ENCODE data around the gene DENND5A.
A peak's percentile ranks its signal among the peaks of the same experiment; 100 is the strongest.
"Not testable (repeated sequence)": the region's sequence is repeated elsewhere in the genome, so short reads cannot be mapped to it uniquely, and the experiment has no call there.

The DENND5A gene

DNA sequence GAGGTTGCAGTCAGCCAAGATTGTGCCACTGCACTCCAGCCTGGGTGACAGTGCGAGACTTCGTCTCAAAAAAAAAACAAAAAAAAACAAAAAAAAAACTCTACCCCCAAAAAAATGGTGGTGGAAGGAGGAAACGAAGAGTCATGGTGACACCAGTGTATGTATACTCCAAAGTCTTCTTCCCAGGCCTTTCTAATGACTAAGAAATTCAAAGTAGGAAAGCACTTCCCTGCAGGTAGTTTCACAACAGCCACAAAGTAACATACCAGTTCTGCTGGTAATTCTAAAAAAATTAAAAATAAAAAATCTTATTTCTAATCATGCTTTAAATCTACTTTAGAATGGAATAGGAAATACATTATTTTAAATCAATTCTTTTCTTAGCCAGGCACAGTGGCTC lies 72.6 kb downstream of the DENND5A start:
- H3K36me3 Mint-ChIP-seq (ENCODE audit: insufficient read depth) = peaks cover 2% of the 10 kb centered on the region
- no peaks in the 10 kb centered on the region for H3K9me3 Mint-ChIP-seq
- H3K27me3 Mint-ChIP-seq = no peaks in the 10 kb centered on the region
- DNase-seq (no peak), ATAC-seq (replicated peaks) (no peak)
- no peaks in the 10 kb centered on the region for H3K4me1 Mint-ChIP-seq (ENCODE audit: low read depth in 2 of 2)
- no peak overlapping the region for H3K27ac Mint-ChIP-seq
- H3K4me3 Mint-ChIP-seq = no peak overlapping the region

DNA sequence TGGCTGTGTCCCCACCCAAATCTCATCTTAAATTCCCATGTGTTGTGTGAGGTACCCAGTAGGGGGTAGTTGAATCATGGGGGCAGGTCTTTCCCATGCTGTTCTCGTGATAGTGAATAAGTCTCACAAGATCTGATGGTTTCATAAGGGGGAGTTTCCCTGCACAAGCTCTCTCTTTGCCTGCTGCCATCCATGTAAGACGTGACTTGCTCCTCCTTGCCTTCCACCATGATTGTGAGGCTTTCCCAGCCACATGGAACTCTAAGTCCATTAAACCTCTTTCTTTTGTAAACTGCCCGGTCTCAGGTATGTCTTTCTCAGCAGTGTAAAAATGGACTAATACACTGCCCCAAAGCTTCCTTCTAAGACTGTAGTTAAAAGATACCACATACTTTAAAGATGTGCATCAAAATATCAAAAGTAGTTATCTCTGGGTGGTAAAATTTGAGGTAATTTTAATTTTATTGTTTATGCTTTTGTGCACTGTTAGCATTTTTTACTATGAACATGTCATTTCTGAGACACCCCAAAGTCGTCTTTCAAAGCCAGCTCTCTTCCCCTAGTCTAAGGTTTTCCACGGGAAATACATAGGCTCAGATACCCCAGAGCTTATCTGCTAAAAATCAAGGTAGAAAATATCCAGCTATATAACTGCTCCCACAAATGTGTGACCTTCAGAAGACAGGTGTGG lies 74.7 kb downstream of the DENND5A start:
- not testable (repeated sequence) for H3K27me3 Mint-ChIP-seq; H3K4me3 Mint-ChIP-seq; H3K9me3 Mint-ChIP-seq; ATAC-seq (replicated peaks); H3K4me1 Mint-ChIP-seq (ENCODE audit: low read depth in 2 of 2); H3K27ac Mint-ChIP-seq; DNase-seq; H3K36me3 Mint-ChIP-seq (ENCODE audit: insufficient read depth)

DNA sequence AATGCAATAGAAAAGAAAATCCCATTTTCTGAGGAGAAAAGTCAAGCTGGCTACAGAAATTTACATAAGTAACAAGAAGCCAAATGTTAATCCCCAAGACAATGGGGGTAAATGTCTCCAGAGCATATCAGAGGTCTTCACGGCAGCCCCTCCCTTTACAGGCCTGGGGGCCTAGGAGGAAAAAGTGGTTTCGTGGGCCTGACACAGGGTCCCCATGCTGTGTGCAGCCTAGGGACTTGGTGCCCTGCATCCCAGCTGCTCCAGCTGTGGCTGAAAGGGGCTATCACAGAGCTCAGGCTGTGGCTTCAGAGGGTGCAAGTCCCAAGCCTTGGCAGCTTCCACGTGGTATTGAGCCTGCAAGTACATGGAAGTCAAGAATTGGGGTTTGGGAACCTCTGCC lies 76.3 kb downstream of the DENND5A start:
- not testable (repeated sequence) for H3K4me3 Mint-ChIP-seq; H3K36me3 Mint-ChIP-seq (ENCODE audit: insufficient read depth); ATAC-seq (replicated peaks); DNase-seq; H3K27ac Mint-ChIP-seq; H3K27me3 Mint-ChIP-seq; H3K4me1 Mint-ChIP-seq (ENCODE audit: low read depth in 2 of 2); H3K9me3 Mint-ChIP-seq

DNA sequence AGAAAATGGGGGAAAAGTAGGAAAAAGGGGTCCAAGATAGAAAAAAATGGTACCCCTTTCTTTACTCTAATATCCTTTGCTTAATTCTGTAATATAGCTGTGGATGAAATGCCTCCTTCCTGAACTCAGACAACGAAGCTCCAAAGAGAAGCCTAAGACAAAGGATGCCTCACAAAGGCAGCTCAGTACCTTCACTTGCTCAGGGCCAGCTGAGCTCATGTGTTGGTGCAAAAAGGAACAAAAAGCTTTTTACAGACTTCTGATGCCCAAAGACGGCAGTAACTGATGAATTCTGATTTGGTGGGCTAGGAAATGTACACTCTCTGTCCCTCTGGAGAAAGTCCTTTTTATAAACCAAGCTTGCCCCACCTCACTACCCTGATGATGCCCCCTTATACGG lies 77.5 kb downstream of the DENND5A start:
- H3K9me3 Mint-ChIP-seq = no peaks in the 10 kb centered on the region
- H3K27me3 Mint-ChIP-seq = no peaks in the 10 kb centered on the region
- no peaks in the 10 kb centered on the region for H3K4me1 Mint-ChIP-seq (ENCODE audit: low read depth in 2 of 2)
- ATAC-seq (replicated peaks) (no peak), DNase-seq (no peak)
- peaks cover 2% of the 10 kb centered on the region for H3K36me3 Mint-ChIP-seq (ENCODE audit: insufficient read depth)
- no peak overlapping the region for H3K4me3 Mint-ChIP-seq
- H3K27ac Mint-ChIP-seq = peak overlapping the region in 1 of 2 donors; percentile 14

DNA sequence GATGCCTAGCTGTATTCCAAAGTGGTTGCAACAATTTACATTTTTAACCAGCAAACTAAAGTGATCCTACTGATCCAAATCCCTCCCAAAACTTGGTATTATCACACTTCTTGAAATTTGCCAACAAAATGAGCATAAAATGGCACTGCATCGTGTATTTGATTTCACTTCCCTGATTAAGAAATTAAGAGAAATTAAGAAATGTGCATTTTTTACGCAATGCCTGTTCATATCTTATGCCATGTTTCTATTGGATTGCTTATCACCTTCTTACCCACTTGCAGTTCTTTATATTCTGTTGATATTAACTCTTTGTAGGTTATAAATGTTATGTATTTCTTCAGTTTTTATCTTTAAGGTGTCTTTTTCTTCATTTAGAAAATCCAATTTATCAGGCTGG lies 80.6 kb downstream of the DENND5A start:
- Mint-ChIP-seq H3K4me3 (no peak overlapping the region), H3K36me3 (ENCODE audit: insufficient read depth) (no peaks in the 10 kb centered on the region), H3K4me1 (ENCODE audit: low read depth in 2 of 2) (no peaks in the 10 kb centered on the region), H3K27me3 (no peaks in the 10 kb centered on the region), H3K9me3 (no peaks in the 10 kb centered on the region), H3K27ac (no peak overlapping the region)
- ATAC-seq (replicated peaks) = no peak
- DNase-seq = no peak

DNA sequence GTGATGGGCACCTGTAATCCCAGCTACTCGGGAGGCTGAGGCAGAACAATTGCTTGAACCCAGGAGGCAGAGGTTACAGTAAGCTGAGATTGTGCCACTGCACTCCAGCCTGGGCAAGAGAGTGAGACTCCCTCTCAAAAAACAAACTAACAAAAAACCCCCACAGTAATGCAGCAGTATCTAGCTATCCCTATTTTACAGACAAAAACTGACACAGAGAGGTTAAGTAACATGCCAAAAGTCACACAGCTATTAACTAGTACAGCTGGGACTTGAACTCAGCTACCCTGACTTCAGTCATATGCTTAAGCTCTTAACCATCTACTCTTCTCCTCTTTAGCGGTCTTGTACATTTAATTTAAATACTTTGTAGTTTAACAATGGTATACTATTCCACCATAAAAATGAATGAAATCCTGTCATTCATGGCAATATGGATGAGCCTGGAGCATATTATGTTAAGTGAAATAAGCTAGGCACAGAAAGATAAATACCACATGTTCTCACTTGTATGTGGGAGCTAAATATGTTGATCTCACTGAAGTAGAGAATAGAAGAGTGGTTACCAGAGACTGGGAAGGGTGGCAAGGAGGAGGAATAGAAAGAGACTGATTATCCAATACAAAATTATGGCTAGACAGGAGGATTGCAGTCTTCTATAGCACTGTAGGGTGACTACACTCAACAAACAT lies 82.8 kb downstream of the DENND5A start:
- H3K27ac Mint-ChIP-seq = no peak overlapping the region
- H3K27me3 Mint-ChIP-seq = no peaks in the 10 kb centered on the region
- H3K4me3 Mint-ChIP-seq = no peak overlapping the region
- no peak for DNase-seq
- no peak for ATAC-seq (replicated peaks)
- H3K9me3 Mint-ChIP-seq = no peaks in the 10 kb centered on the region
- H3K4me1 Mint-ChIP-seq (ENCODE audit: low read depth in 2 of 2) = no peaks in the 10 kb centered on the region
- H3K36me3 Mint-ChIP-seq (ENCODE audit: insufficient read depth) = peaks cover 9% of the 10 kb centered on the region

DNA sequence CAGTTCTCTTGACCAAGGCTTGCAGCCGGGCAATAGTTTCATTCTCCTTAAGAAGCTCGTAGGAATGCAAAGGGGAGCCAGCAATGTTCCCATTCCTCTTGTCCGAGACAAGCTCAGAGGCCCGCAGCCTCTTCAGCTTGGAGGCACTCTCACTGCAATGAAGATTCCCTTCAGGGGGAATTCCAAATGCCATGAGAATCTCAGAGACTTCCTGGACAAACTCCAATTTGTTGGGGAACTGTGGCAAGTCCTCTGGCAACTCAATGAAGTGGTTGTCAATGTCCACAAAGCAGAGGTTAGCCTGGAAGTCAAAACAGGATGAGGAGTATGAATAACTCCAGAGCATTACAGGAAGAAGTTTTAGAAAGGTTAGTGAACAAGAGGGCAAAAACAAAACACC lies 84.4 kb downstream of the DENND5A start:
- no peak overlapping the region for H3K4me3 Mint-ChIP-seq
- no peaks in the 10 kb centered on the region for H3K9me3 Mint-ChIP-seq
- ATAC-seq (replicated peaks) (no peak), DNase-seq (no peak)
- no peak overlapping the region for H3K27ac Mint-ChIP-seq
- no peaks in the 10 kb centered on the region for H3K4me1 Mint-ChIP-seq (ENCODE audit: low read depth in 2 of 2)
- no peaks in the 10 kb centered on the region for H3K27me3 Mint-ChIP-seq
- H3K36me3 Mint-ChIP-seq (ENCODE audit: insufficient read depth) = peaks cover 11% of the 10 kb centered on the region

DNA sequence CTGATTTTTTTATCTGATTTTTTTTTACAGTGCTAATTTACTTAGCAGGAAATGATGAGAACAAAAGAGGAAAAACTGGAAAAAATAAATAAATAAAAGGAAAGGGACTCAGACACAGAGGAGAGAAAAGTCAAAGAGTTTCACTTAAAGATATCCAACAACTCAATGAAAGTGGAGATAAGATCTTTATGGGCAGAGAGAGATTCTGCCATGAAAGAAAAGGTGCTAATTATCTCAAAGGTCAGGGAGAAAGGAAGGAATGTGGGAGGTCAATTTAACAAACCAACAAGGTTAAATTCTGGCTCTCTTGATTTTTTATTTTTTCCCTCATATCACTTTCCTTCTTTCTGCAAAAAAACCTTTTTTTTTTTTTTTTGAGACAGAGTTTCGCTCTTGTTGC lies 86.0 kb downstream of the DENND5A start:
- H3K27ac Mint-ChIP-seq = peak overlapping the region in 1 of 2 donors; percentile 13
- no peaks in the 10 kb centered on the region for H3K9me3 Mint-ChIP-seq
- H3K36me3 Mint-ChIP-seq (ENCODE audit: insufficient read depth) = peaks cover 11% of the 10 kb centered on the region
- ATAC-seq (replicated peaks) (no peak), DNase-seq (no peak)
- no peaks in the 10 kb centered on the region for H3K4me1 Mint-ChIP-seq (ENCODE audit: low read depth in 2 of 2)
- H3K4me3 Mint-ChIP-seq = no peak overlapping the region
- no peaks in the 10 kb centered on the region for H3K27me3 Mint-ChIP-seq

DNA sequence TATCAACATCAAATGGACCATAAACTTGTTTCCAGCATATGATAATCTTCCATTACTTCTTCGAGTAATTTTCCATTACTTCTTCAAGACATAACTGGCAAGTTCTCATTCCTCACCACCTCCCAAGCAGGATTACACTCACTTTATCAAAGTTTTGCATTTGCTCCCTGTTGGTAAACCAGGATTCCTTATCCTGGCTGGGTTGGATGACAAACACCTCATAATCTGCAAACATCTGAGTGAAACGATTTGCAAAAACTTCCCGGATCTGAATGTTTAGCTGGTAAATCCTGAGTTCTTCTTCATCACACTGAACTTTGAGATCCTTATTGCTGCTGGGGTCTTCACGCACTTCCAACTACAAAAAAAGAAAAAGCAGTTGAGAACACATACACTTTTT lies 86.4 kb downstream of the DENND5A start:
- DNase-seq (no peak), ATAC-seq (replicated peaks) (no peak)
- Mint-ChIP-seq H3K27ac (no peak overlapping the region), H3K27me3 (no peaks in the 10 kb centered on the region), H3K9me3 (no peaks in the 10 kb centered on the region), H3K4me3 (no peak overlapping the region), H3K36me3 (ENCODE audit: insufficient read depth) (peaks cover 11% of the 10 kb centered on the region), H3K4me1 (ENCODE audit: low read depth in 2 of 2) (no peaks in the 10 kb centered on the region)

DNA sequence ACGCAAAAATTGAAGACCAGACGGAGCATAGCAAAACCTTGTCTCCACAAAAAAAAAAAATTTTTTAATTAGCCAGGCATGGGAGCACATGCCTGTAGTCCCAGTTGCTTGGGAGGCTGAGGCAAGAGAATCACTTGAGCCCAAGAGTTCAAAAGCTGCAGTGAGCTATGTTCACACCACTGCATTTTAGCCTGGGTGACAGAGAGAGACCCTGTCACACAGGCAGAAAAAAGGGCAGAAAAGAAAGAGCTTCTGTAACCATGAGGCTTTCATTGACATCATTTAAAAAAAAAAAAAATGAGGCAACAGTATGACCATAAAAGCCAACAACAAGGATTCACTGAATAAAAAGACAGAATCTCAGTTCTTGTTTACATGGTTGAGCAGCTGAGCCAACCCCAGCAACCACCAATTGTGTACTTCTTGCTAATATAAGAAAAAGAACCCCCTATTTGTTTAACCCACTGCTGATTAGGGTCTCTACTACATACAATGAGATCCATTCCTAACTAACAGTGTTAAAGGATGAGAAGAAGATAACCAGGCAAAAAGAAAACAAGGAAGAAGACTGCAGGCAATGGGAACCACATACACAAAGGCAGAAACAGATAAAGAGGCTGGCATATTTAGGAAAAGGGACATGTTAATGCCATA lies 87.6 kb downstream of the DENND5A start:
- Mint-ChIP-seq H3K27ac (no peak overlapping the region), H3K27me3 (no peaks in the 10 kb centered on the region), H3K36me3 (ENCODE audit: insufficient read depth) (peaks cover 16% of the 10 kb centered on the region), H3K4me3 (no peak overlapping the region), H3K9me3 (no peaks in the 10 kb centered on the region), H3K4me1 (ENCODE audit: low read depth in 2 of 2) (no peaks in the 10 kb centered on the region)
- no peak for ATAC-seq (replicated peaks)
- no peak for DNase-seq

DNA sequence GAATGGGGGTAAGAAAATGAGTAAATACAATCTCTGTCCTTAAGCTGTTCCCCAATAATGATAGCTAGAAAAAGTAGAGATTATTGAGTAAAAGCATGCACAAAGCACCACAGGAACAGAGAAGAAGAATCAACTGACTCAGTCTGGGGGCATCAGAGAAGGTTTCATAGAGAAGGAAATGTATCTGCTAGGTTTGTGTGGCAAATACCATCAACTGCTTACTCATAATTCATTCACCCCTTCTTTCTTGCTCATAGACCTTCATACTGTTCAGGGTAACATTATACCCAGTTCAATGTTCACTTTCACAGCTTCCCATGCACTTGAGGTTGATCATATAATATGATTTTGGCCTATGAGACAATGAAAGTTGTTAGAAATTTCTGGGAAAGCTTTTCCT lies 88.6 kb downstream of the DENND5A start:
- ATAC-seq (replicated peaks) (no peak), DNase-seq (no peak)
- Mint-ChIP-seq H3K4me1 (ENCODE audit: low read depth in 2 of 2) (no peaks in the 10 kb centered on the region), H3K4me3 (no peak overlapping the region), H3K27ac (no peak overlapping the region), H3K9me3 (no peaks in the 10 kb centered on the region), H3K27me3 (no peaks in the 10 kb centered on the region), H3K36me3 (ENCODE audit: insufficient read depth) (peaks cover 17% of the 10 kb centered on the region)

DNA sequence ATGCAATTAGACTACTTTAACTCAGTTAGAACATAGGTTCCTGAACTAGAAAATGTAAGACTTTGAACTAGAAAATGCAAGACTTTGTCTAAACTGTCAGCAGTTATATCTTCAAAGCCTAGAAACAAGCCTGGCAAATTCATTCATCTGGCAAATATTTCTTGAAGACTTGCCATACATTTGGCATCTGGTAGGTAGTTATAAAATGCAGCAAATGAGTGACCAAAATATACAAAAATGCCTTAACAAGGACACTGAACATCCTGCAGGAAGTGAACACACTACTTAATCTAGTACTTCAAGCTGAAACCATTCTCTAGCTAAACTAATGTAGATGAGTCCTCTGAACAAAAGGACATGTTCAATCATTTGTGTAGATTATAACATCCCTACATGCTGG lies 89.0 kb downstream of the DENND5A start:
- Mint-ChIP-seq H3K9me3 (no peaks in the 10 kb centered on the region), H3K36me3 (ENCODE audit: insufficient read depth) (peaks cover 17% of the 10 kb centered on the region), H3K4me3 (no peak overlapping the region), H3K27ac (no peak overlapping the region), H3K4me1 (ENCODE audit: low read depth in 2 of 2) (no peaks in the 10 kb centered on the region), H3K27me3 (no peaks in the 10 kb centered on the region)
- ATAC-seq (replicated peaks) (no peak), DNase-seq (no peak)

DNA sequence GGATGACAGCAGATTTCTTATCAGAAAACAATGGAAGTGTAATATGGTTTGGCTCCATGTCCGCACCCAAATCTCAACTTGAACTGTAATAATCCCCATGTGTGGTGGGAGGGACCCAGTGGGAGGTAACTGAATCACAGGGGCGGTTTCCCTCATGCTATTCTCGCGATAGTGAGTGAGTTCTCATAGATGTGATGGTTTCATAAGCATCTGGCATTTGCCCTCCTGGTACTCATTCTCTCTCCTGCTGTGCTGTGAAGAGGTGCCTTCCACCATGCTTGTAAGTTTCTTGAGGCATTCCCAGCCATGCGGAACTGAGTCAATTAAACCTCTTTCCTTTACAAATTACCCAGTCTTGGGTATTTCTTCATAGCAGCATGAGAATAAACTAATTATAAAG lies 92.8 kb downstream of the DENND5A start:
- no peak overlapping the region for H3K27ac Mint-ChIP-seq
- no peak for ATAC-seq (replicated peaks)

DNA sequence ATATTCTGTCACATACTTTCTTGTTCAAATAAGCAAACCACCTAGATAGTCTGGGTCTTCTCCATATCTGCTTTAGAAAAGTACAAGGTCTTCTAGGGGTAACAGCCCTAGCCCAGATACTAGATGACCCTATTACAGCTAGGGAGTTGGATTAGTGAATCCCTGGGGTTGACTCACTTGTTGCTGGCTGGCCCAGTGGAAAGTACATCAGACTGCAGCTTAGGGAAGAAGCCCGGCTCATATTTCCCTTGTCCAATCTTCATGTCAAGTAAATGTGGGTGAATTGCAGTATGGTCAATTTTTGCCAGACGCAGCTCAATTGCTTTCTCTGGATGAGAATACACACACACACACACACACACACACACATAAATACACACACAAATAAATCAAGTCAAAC lies 94.7 kb downstream of the DENND5A start:
- no peaks in the 10 kb centered on the region for H3K9me3 Mint-ChIP-seq
- H3K36me3 Mint-ChIP-seq (ENCODE audit: insufficient read depth) = peaks cover 12% of the 10 kb centered on the region
- peak overlapping the region in 1 of 2 donors; percentile 5 for H3K27ac Mint-ChIP-seq
- DNase-seq (no peak), ATAC-seq (replicated peaks) (no peak)
- no peaks in the 10 kb centered on the region for H3K27me3 Mint-ChIP-seq
- no peaks in the 10 kb centered on the region for H3K4me1 Mint-ChIP-seq (ENCODE audit: low read depth in 2 of 2)
- no peak overlapping the region for H3K4me3 Mint-ChIP-seq

More for the DNA sequence above, 92.8 kb downstream of the DENND5A start:
- H3K4me3 Mint-ChIP-seq = no peak overlapping the region
- no peaks in the 10 kb centered on the region for H3K4me1 Mint-ChIP-seq (ENCODE audit: low read depth in 2 of 2)
- DNase-seq = no peak
- H3K36me3 Mint-ChIP-seq (ENCODE audit: insufficient read depth) = peaks cover 12% of the 10 kb centered on the region
- no peaks in the 10 kb centered on the region for H3K27me3 Mint-ChIP-seq
- H3K9me3 Mint-ChIP-seq = no peaks in the 10 kb centered on the region
